ENCODE measurements around the gene SMPDL3B. TPM values are rescaled to one million over a fixed set of nuclear protein-coding genes. Genes with fewer than 3 reads are reported as not detected.

SMPDL3B gene
- total and polyA plus RNA-seq, 2 of the 13 experiments (the other 11 are each of a cell fraction or from before 2014, with no cell fraction given), result 0.29 to 1.3 TPM

DNA sequence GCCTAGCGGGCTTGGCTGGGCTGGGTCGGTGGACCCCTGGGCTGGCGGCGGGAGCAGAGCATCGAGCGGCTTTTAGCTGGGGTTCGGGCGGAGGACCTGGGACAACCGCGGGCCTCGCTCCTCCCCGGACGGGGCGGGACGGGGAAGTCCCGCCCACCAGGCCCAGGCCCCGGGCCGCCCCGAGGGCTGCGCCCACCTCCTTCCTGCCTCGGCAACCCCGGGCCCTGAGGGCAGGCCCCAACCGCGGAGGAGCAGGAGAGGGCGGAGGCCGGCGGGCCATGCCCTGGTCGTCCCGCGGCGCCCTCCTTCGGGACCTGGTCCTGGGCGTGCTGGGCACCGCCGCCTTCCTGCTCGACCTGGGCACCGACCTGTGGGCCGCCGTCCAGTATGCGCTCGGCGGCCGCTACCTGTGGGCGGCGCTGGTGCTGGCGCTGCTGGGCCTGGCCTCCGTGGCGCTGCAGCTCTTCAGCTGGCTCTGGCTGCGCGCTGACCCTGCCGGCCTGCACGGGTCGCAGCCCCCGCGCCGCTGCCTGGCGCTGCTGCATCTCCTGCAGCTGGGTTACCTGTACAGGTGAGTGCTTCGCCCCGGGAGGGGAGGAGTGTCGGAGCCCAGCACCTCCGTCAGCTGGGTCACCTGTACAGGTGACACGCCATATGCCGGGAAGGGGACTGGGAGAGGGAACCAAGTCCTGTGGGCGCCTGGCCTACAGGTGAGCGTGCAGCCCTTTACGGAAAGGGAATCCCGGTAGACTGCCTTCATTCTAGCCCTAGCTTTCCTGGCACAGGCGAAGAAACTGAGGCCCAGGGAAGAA lies 25.2 kb downstream of the SMPDL3B start, which contains the start of gene XKR8 (continued):
- TF ChIP-seq, protein P1, sequence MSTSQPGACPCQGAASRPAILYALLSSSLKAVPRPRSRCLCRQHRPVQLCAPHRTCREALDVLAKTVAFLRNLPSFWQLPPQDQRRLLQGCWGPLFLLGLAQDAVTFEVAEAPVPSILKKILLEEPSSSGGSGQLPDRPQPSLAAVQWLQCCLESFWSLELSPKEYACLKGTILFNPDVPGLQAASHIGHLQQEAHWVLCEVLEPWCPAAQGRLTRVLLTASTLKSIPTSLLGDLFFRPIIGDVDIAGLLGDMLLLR (CRISPR knock-in tag; IDR thresholded peaks at IDR 0.05), result 0 out of 2 replicates have a peak, but pooled peaks have one; percentile 34
- TF ChIP-seq ZMYM3 (CRISPR knock-in tag; IDR thresholded peaks at IDR 0.05) (no peak), HIVEP1 (CRISPR knock-in tag; IDR thresholded peaks at IDR 0.05) (no peak), GATAD1 (CRISPR knock-in tag; IDR thresholded peaks at IDR 0.05) (no peak), HCFC1 (IDR thresholded peaks at IDR 0.05; ENCODE audit: low read depth, low read length) (no peak), ZNF792 (CRISPR knock-in tag; IDR thresholded peaks at IDR 0.05) (no peak), ZNF333 (CRISPR knock-in tag; IDR thresholded peaks at IDR 0.05; ENCODE audit: borderline replicate concordance) (no peak), NONO (IDR thresholded peaks at IDR 0.05) (no peak), NONO (CRISPR knock-in tag; conservative IDR thresholded peaks at IDR 0.05) (peak; percentile 50; the same call in 1 of the 2 replicates), GZF1 (CRISPR knock-in tag; IDR thresholded peaks at IDR 0.05) (no peak), ZNF317 (CRISPR knock-in tag; IDR thresholded peaks at IDR 0.05) (no peak), PLRG1 (conservative IDR thresholded peaks at IDR 0.05) (no peak), TCF7 (IDR thresholded peaks at IDR 0.05; ENCODE audit: low read depth) (no peak), MED1 (CRISPR knock-in tag; IDR thresholded peaks at IDR 0.05) (peak; percentile 45; the same call in 1 of the 2 replicates), SCMH1 (CRISPR knock-in tag; IDR thresholded peaks at IDR 0.05; ENCODE audit: borderline replicate concordance) (no peak), GABPA (IDR thresholded peaks at IDR 0.05; ENCODE audit: low read depth, low read length) (peak; percentile 45; the same call in 1 of the 2 replicates), GABPA (CRISPR knock-in tag; IDR thresholded peaks at IDR 0.05; ENCODE audit: low read depth) (no peak), KAT7 (CRISPR knock-in tag; IDR thresholded peaks at IDR 0.05; ENCODE audit: borderline replicate concordance) (no peak), ZFX (CRISPR knock-in tag; IDR thresholded peaks at IDR 0.05; ENCODE audit: low read depth) (peak; percentile 93), HES4 (CRISPR knock-in tag; IDR thresholded peaks at IDR 0.05; ENCODE audit: borderline replicate concordance) (peak; percentile 66; the same call in 1 of the 2 replicates), ATF1 (CRISPR knock-in tag; IDR thresholded peaks at IDR 0.05) (no peak), ZNF768 (CRISPR knock-in tag; IDR thresholded peaks at IDR 0.05) (0 out of 2 replicates have a peak, but pooled peaks have one; percentile 15), ATM (IDR thresholded peaks at IDR 0.05; ENCODE audit: borderline replicate concordance) (no peak)
- TF ChIP-seq, protein P2, sequence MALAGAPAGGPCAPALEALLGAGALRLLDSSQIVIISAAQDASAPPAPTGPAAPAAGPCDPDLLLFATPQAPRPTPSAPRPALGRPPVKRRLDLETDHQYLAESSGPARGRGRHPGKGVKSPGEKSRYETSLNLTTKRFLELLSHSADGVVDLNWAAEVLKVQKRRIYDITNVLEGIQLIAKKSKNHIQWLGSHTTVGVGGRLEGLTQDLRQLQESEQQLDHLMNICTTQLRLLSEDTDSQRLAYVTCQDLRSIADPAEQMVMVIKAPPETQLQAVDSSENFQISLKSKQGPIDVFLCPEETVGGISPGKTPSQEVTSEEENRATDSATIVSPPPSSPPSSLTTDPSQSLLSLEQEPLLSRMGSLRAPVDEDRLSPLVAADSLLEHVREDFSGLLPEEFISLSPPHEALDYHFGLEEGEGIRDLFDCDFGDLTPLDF (CRISPR knock-in tag; IDR thresholded peaks at IDR 0.05), result no peak
- TF ChIP-seq, protein P3, sequence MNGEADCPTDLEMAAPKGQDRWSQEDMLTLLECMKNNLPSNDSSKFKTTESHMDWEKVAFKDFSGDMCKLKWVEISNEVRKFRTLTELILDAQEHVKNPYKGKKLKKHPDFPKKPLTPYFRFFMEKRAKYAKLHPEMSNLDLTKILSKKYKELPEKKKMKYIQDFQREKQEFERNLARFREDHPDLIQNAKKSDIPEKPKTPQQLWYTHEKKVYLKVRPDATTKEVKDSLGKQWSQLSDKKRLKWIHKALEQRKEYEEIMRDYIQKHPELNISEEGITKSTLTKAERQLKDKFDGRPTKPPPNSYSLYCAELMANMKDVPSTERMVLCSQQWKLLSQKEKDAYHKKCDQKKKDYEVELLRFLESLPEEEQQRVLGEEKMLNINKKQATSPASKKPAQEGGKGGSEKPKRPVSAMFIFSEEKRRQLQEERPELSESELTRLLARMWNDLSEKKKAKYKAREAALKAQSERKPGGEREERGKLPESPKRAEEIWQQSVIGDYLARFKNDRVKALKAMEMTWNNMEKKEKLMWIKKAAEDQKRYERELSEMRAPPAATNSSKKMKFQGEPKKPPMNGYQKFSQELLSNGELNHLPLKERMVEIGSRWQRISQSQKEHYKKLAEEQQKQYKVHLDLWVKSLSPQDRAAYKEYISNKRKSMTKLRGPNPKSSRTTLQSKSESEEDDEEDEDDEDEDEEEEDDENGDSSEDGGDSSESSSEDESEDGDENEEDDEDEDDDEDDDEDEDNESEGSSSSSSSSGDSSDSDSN (CRISPR knock-in tag; IDR thresholded peaks at IDR 0.05), result peak; percentile 57; the same call in 1 of the 2 replicates
- TF ChIP-seq, protein P4, sequence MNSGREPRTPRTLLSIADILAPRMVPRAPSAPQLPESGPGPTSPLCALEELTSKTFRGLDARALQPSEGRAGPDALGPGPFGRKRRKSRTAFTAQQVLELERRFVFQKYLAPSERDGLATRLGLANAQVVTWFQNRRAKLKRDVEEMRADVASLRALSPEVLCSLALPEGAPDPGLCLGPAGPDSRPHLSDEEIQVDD (CRISPR knock-in tag; IDR thresholded peaks at IDR 0.05; ENCODE audit: borderline replicate concordance), result peak; percentile 57; the same call in 1 of the 2 replicates
